CD8-positive, alpha-beta memory T cell (primary cell): ENCODE data around the gene ZFAND6. TPM values are rescaled to one million over a fixed set of nuclear protein-coding genes. Genes with fewer than 3 reads are reported as not detected.
A peak's percentile ranks its signal among the peaks of the same experiment; 100 is the strongest.
"Not testable (repeated sequence)": the region's sequence is repeated elsewhere in the genome, so short reads cannot be mapped to it uniquely, and the experiment has no call there.

Experiments
- CTCF ChIA-PET: fragments of 350-600 bp; sonication (Branson Sonifier 250); formaldehyde crosslinking; loops from one replicate; lab custom pipeline; 2021; ENCODE audit warnings: antibody characterized with exemption; lab: Charles Lee
- POLR2A ChIA-PET: fragments of 350-600 bp; sonication (Branson Sonifier 250); formaldehyde crosslinking; loops from one replicate; lab custom pipeline; 2021; ENCODE audit warnings: antibody characterized with exemption; lab: Charles Lee
- DNase-seq, 5 donors: peaks; one replicate each; pipeline versions ENCODE4 v3.0.0 to v3.0.0-alpha.2; 2020 to 2022; ENCODE audit warnings: mixed read lengths in 1 of 5
- H3K27ac ChIP-seq: one replicate; pipeline ENCODE4 v1.7.0; 2013; ENCODE audit warnings: low read depth, mild to moderate bottlenecking, low read length, moderate library complexity
- H3K27me3 ChIP-seq: 2 replicates; pipeline ENCODE4 v1.7.0; 2013; ENCODE audit warnings: low read length, mild to moderate bottlenecking; ENCODE audit not compliant: insufficient read depth, poor library complexity, severe bottlenecking
- H3K36me3 ChIP-seq: 2 replicates; pipeline ENCODE4 v1.7.0; 2013; ENCODE audit warnings: mild to moderate bottlenecking, low read length, moderate library complexity; ENCODE audit not compliant: insufficient read depth
- H3K4me1 ChIP-seq: 2 replicates; pipeline ENCODE4 v1.7.0; 2013; ENCODE audit warnings: mild to moderate bottlenecking, low read length, moderate library complexity; ENCODE audit not compliant: insufficient read depth
- H3K4me3 ChIP-seq: 2 replicates; pipeline ENCODE4 v1.7.0; 2013; ENCODE audit warnings: mild to moderate bottlenecking, low read length
- H3K9me3 ChIP-seq: 2 replicates; pipeline ENCODE4 v1.7.0; 2013; ENCODE audit warnings: mild to moderate bottlenecking, low read length
- H3K27ac Mint-ChIP-seq, 8 donors: one replicate each; pipeline ENCODE4 v1.8.0; 2020 to 2021; ENCODE audit warnings: mixed read lengths in 8 of 8, mild to moderate bottlenecking in 6 of 8, inconsistent platforms in 3 of 8, moderate library complexity in 3 of 8
- H3K27me3 Mint-ChIP-seq, 2 donors: one replicate each; pipeline ENCODE4 v1.8.0; 2020 to 2021; ENCODE audit warnings: mixed read lengths in 2 of 2, mild to moderate bottlenecking in 1 of 2, moderate library complexity in 1 of 2
- H3K36me3 Mint-ChIP-seq, 3 donors: one replicate each; pipeline ENCODE4 v1.8.0; 2020 to 2021; ENCODE audit warnings: mixed read lengths in 3 of 3, inconsistent platforms in 1 of 3, mild to moderate bottlenecking in 1 of 3
- H3K4me1 Mint-ChIP-seq, 3 donors: one replicate each; pipeline ENCODE4 v1.8.0; 2020 to 2021; ENCODE audit warnings: mixed read lengths in 3 of 3, inconsistent platforms in 1 of 3, mild to moderate bottlenecking in 1 of 3
- H3K4me3 Mint-ChIP-seq, 7 donors: one replicate each; pipeline ENCODE4 v1.8.0; 2020 to 2021; ENCODE audit warnings: mixed read lengths in 7 of 7, mild to moderate bottlenecking in 6 of 7, moderate library complexity in 4 of 7, inconsistent platforms in 2 of 7
- H3K9me3 Mint-ChIP-seq, 5 donors: one replicate each; pipeline ENCODE4 v1.8.0; 2020 to 2022; ENCODE audit warnings: mixed read lengths in 5 of 5, mild to moderate bottlenecking in 3 of 5, moderate library complexity in 2 of 5, inconsistent platforms in 1 of 5
- polyA plus RNA-seq: library from polyadenylated mRNA; unstranded; fragments of 300-500 nt; fragmentation: Illumina TruSeq; gene quantifications from one replicate; pipeline ENCODE4 v1.2.3, GENCODE V29; 2021
- total RNA-seq, 2 experiments: library from RNA; stranded (reverse); gene quantifications; one replicate each; pipeline ENCODE4 v1.2.3, GENCODE V29; 2021

The ZFAND6 gene
- total and polyA plus RNA-seq, 3 experiments from 2014 or later = 27.5 to 111 (median 28.6) TPM

DNA sequence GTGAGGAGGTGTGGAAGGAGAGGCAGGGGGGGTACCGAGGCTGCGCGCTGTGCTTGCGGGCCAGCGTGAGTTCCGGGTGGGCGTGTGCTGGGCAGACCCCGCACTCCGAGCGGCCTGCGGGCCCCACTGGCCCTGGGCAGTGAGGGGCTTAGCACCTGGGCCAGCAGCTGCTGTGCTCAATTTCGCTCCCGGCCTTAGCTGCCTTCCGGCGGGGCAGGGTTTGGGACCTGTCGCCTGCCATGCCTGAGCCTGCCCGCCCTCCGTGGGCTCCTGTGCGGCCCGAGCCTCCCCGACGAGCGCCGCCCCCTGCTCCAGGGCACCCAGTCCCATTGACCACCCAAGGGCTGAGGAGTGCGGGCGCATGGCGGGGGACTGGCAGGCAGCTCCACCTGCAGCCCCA is 43.0 kb upstream of the ZFAND6 start:
- H3K4me3 ChIP-seq, H3K9me3 Mint-ChIP-seq, H3K4me1 Mint-ChIP-seq, H3K4me1 ChIP-seq, H3K36me3 ChIP-seq, H3K9me3 ChIP-seq, CTCF ChIA-PET, H3K36me3 Mint-ChIP-seq, H3K27ac ChIP-seq, H3K27me3 ChIP-seq, POLR2A ChIA-PET, H3K27ac Mint-ChIP-seq, DNase-seq: not testable (repeated sequence)
- Mint-ChIP-seq H3K27me3 (peaks cover 0 to 12% of the 10 kb centered on the region in 2 donors), H3K4me3 (peak overlapping the region in 1 of 7 donors; percentile 18)

DNA sequence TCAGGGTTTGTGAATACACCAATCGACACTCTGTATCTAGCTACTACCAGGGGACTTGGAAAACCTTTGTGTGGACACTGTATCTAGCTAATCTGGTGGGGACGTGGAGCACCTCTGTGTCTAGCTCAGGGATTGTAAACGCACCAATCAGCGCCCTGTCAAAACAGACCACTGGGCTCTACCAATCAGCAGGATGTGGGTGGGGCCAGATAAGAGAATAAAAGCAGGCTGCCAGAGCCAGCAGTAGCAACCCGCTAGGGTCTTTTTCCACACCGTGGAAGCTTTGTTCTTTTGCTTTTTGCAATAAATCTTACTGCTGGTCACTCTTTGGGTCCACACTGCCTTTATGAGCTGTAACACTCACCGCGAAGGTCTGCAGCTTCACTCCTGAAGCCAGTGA is 42.3 kb upstream of the ZFAND6 start:
- H3K4me1 ChIP-seq, DNase-seq, H3K9me3 ChIP-seq, H3K27ac ChIP-seq, H3K36me3 Mint-ChIP-seq, H3K36me3 ChIP-seq, H3K9me3 Mint-ChIP-seq, H3K4me1 Mint-ChIP-seq, H3K27me3 ChIP-seq, CTCF ChIA-PET, H3K4me3 ChIP-seq, POLR2A ChIA-PET: not testable (repeated sequence)
- Mint-ChIP-seq H3K27me3 (peaks cover 0 to 14% of the 10 kb centered on the region in 2 donors), H3K4me3 (peak overlapping the region in 4 of 7 donors; percentile 65 to 75 (median 68)), H3K27ac (peak overlapping the region in 4 of 8 donors; percentile 19 to 73 (median 36))

DNA sequence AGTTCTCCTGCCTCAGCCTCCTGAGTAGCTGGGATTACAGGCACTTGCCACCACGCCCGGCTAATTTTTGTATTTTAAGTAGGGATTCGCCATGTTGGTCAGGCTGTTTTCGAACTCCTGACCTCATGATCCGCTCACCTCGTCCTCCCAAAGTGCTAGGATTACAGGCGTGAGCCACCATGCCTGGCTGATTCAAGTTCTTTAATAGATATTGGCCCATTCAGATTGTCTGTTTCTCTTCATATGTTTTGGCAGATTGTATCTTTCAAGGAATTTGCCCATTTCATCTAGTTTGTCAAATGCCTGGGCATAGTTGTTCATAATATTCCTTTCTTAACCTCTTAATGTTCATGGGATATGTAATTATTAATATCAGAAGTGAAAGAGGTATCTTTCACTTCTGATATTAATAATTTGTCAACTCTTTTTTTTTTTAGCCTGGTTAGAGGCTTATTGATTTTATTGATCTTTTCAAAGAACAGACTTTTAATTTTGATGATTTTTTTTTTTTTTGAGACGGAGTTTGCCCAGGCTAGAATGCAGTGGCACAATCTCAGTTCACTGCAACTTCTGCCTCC is 40.2 kb upstream of the ZFAND6 start:
- H3K4me1 ChIP-seq = no peaks in the 10 kb centered on the region
- DNase-seq = no peak
- Mint-ChIP-seq H3K27ac (no peak overlapping the region), H3K36me3 (peaks cover 0 to 6% (median 0%) of the 10 kb centered on the region in 3 donors), H3K9me3 (peaks cover 0 to 4% (median 0%) of the 10 kb centered on the region in 5 donors), H3K4me1 (peaks cover 0 to 11% (median 3%) of the 10 kb centered on the region in 3 donors), H3K4me3 (no peak overlapping the region), H3K27me3 (peaks cover 0 to 14% of the 10 kb centered on the region in 2 donors)
- H3K27me3 ChIP-seq = no peaks in the 10 kb centered on the region
- H3K9me3 ChIP-seq = no peaks in the 10 kb centered on the region
- ChIA-PET POLR2A (no interaction called here), CTCF (no interaction called here)
- H3K27ac ChIP-seq = no peak overlapping the region
- no peaks in the 10 kb centered on the region for H3K36me3 ChIP-seq
- no peak overlapping the region for H3K4me3 ChIP-seq

DNA sequence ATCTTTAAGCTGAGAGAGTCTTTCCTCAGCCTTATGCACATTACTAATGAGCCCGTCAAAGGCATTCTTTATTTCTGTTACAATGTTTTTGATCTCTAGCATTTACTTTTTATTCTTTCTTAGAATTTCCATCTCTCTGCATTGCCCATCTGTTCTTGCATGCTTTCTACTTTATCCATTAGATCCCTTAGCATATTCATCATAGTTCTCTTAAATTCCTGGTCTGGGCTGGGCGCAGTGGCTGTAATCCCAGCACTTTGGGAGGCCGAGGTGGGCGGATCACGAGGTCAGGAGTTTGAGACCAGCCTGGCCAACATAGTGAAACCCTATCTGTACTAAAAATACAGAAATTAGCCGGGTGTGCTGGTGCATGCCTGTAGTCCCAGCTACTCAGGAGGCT is 39.3 kb upstream of the ZFAND6 start:
- POLR2A ChIA-PET, CTCF ChIA-PET, H3K9me3 Mint-ChIP-seq, H3K4me3 ChIP-seq, H3K4me1 ChIP-seq, H3K27me3 ChIP-seq, H3K27ac Mint-ChIP-seq, H3K36me3 Mint-ChIP-seq, H3K4me3 Mint-ChIP-seq, H3K36me3 ChIP-seq, DNase-seq, H3K9me3 ChIP-seq, H3K27ac ChIP-seq: not testable (repeated sequence)
- Mint-ChIP-seq H3K4me1 (peaks cover 0 to 11% (median 3%) of the 10 kb centered on the region in 3 donors), H3K27me3 (peaks cover 0 to 14% of the 10 kb centered on the region in 2 donors)

DNA sequence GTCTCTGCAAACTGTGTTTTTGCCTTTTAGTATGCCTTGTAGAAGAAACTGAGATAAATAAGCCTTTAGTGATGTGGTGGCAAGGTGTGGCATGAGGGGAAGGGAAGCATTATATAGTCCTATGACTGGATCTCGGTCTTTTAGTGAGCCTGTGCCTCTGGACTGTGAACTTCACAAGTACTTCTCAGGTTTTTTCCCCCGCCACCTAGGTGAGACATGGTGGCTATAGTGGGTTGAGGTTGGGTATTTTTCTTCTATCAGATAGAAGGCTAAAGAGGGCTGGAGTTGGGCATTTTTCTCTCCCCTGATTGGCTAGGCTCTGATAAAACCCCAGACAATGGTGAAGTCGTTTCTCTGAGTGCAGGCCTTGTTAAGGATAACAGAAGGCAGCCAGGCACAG is 38.7 kb upstream of the ZFAND6 start:
- DNase-seq = no peak

GRCh38 chr15:80026310-80026709 is 33.2 kb upstream of the ZFAND6 start:
- POLR2A ChIA-PET = no interaction called here
- H3K27ac Mint-ChIP-seq = peak overlapping the region in 1 of 8 donors; percentile 19

More for the DNA sequence above, 38.7 kb upstream of the ZFAND6 start:
- H3K4me1 Mint-ChIP-seq = peaks cover 0 to 11% (median 3%) of the 10 kb centered on the region in 3 donors
- ChIA-PET POLR2A (no interaction called here), CTCF (interaction anchor here (1.2 kb wide), 1 partner anchor 28 kb away, joined by 3 read pairs; no protein-coding TSS in a partner anchor)
- Histone ChIP-seq H3K4me3 (no peak overlapping the region), H3K27ac (no peak overlapping the region), H3K36me3 (no peaks in the 10 kb centered on the region), H3K9me3 (no peaks in the 10 kb centered on the region), H3K27me3 (no peaks in the 10 kb centered on the region), H3K4me1 (no peaks in the 10 kb centered on the region)
- peaks cover 0 to 14% of the 10 kb centered on the region in 2 donors for H3K27me3 Mint-ChIP-seq
- peaks cover 0 to 4% (median 0%) of the 10 kb centered on the region in 5 donors for H3K9me3 Mint-ChIP-seq
- H3K4me3 Mint-ChIP-seq = no peak overlapping the region
- H3K27ac Mint-ChIP-seq = no peak overlapping the region
- peaks cover 0 to 6% (median 0%) of the 10 kb centered on the region in 3 donors for H3K36me3 Mint-ChIP-seq

GRCh38 chr15:80026754-80027153 is 32.7 kb upstream of the ZFAND6 start:
- CTCF ChIA-PET = no interaction called here
- H3K27me3 ChIP-seq = no peaks in the 10 kb centered on the region
- Mint-ChIP-seq H3K4me3 (no peak overlapping the region), H3K9me3 (peaks cover 0 to 4% (median 0%) of the 10 kb centered on the region in 5 donors), H3K36me3 (peaks cover 0 to 6% (median 1%) of the 10 kb centered on the region in 3 donors), H3K27me3 (no peaks in the 10 kb centered on the region), H3K4me1 (peaks cover 7 to 13% (median 11%) of the 10 kb centered on the region in 3 donors), H3K27ac (peak overlapping the region in 1 of 8 donors; percentile 0)
- no peaks in the 10 kb centered on the region for H3K36me3 ChIP-seq
- no peak overlapping the region for H3K4me3 ChIP-seq
- no peak overlapping the region for H3K27ac ChIP-seq
- POLR2A ChIA-PET = no interaction called here
- H3K9me3 ChIP-seq = no peaks in the 10 kb centered on the region
- H3K4me1 ChIP-seq = no peaks in the 10 kb centered on the region
- DNase-seq = no peak

More at GRCh38 chr15:80026310-80026709, 33.2 kb upstream of the ZFAND6 start:
- peaks cover 0 to 6% (median 1%) of the 10 kb centered on the region in 3 donors for H3K36me3 Mint-ChIP-seq
- H3K9me3 ChIP-seq = no peaks in the 10 kb centered on the region
- H3K27me3 ChIP-seq = no peaks in the 10 kb centered on the region
- H3K4me3 Mint-ChIP-seq = no peak overlapping the region
- peaks cover 2 to 8% (median 7%) of the 10 kb centered on the region in 3 donors for H3K4me1 Mint-ChIP-seq
- H3K4me3 ChIP-seq = no peak overlapping the region
- no peak for DNase-seq
- H3K36me3 ChIP-seq = no peaks in the 10 kb centered on the region
- no peak overlapping the region for H3K27ac ChIP-seq
- peaks cover 0 to 4% (median 0%) of the 10 kb centered on the region in 5 donors for H3K9me3 Mint-ChIP-seq
- peaks cover 0 to 3% of the 10 kb centered on the region in 2 donors for H3K27me3 Mint-ChIP-seq
- H3K4me1 ChIP-seq = no peaks in the 10 kb centered on the region
- CTCF ChIA-PET = no interaction called here

DNA sequence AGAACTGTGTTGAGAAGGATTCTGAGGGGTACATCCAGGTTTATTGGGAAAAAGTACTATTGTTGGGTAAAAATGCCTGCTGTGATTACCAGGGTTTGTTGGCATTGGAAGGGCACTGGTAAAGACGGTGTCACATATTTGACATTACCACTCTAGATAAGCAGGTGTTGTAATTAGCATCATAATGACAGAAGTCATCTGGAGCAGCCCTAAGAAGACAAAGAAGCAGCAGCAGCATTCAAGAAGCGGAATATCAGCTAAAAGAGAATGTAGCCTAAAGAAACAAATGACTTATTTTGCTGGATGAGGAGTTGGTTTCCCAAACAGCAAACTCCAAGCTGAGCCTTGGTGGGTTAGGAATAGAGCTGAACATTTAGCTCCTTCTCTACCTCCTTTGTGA is 30.5 kb upstream of the ZFAND6 start:
- POLR2A ChIA-PET = no interaction called here

More for the DNA sequence above, 30.5 kb upstream of the ZFAND6 start:
- no peaks in the 10 kb centered on the region for H3K36me3 ChIP-seq
- no peak overlapping the region for H3K27ac ChIP-seq
- no peak overlapping the region for H3K4me3 ChIP-seq
- no peak overlapping the region for H3K4me3 Mint-ChIP-seq
- DNase-seq = no peak
- no peaks in the 10 kb centered on the region for H3K9me3 ChIP-seq
- H3K4me1 ChIP-seq = peaks cover 14% of the 10 kb centered on the region
- H3K27me3 ChIP-seq = no peaks in the 10 kb centered on the region
- CTCF ChIA-PET = no interaction called here
- H3K27ac Mint-ChIP-seq = no peak overlapping the region
- H3K4me1 Mint-ChIP-seq = peaks cover 24 to 27% (median 26%) of the 10 kb centered on the region in 3 donors
- no peaks in the 10 kb centered on the region for H3K27me3 Mint-ChIP-seq
- H3K9me3 Mint-ChIP-seq = peaks cover 0 to 2% (median 0%) of the 10 kb centered on the region in 5 donors
- peaks cover 0 to 1% (median 0%) of the 10 kb centered on the region in 3 donors for H3K36me3 Mint-ChIP-seq
